Effector memory CD8-positive, alpha-beta T cell (primary cell): ENCODE results near the gene MYO1F.
"Not testable (repeated sequence)": the region's sequence is repeated elsewhere in the genome, so short reads cannot be mapped to it uniquely, and the experiment has no call there.

Experiments
- ATAC-seq: fragments of 150-1000 bp; cut with Tn5 transposase; replicated peaks from 2 replicates; pipeline ENCODE4 v1.10.0; 2021; ENCODE audit warnings: mild to moderate bottlenecking, moderate library complexity
- DNase-seq, 3 experiments: peaks; one replicate each; pipeline ENCODE4 v3.0.0; 2021
- H3K27ac Mint-ChIP-seq, 2 donors: one replicate each; pipeline ENCODE4 v1.8.0; 2022; ENCODE audit warnings: mild to moderate bottlenecking in 2 of 2, mixed read lengths in 2 of 2, moderate library complexity in 2 of 2
- H3K27me3 Mint-ChIP-seq, 2 donors: one replicate each; pipeline ENCODE4 v1.8.0; 2022; ENCODE audit warnings: mixed read lengths in 2 of 2
- H3K36me3 Mint-ChIP-seq: one replicate; pipeline ENCODE4 v1.8.0; 2022; ENCODE audit warnings: mild to moderate bottlenecking, moderate library complexity, mixed read lengths; ENCODE audit not compliant: insufficient read depth
- H3K4me1 Mint-ChIP-seq, 2 donors: one replicate each; pipeline ENCODE4 v1.8.0; 2022; ENCODE audit warnings: low read depth in 2 of 2, mixed read lengths in 2 of 2
- H3K4me3 Mint-ChIP-seq, 2 donors: one replicate each; pipeline ENCODE4 v1.8.0; 2022; ENCODE audit warnings: mild to moderate bottlenecking in 2 of 2, mixed read lengths in 2 of 2, moderate library complexity in 2 of 2
- H3K9me3 Mint-ChIP-seq, 2 donors: one replicate each; pipeline ENCODE4 v1.8.0; 2022; ENCODE audit warnings: mixed read lengths in 2 of 2

The MYO1F gene

GRCh38 chr19:8589177-8589714, 12.0 kb upstream of the MYO1F start:
- Mint-ChIP-seq H3K27ac (peak overlapping the region in 1 of 2 donors; percentile 17), H3K9me3 (no peaks in the 10 kb centered on the region), H3K4me1 (peaks cover 11 to 17% of the 10 kb centered on the region in 2 donors), H3K36me3 (peaks cover 12% of the 10 kb centered on the region), H3K27me3 (no peaks in the 10 kb centered on the region), H3K4me3 (no peak overlapping the region)
- ATAC-seq (no peak), DNase-seq (no peak)

- Mint-ChIP-seq H3K9me3 (no peaks in the 10 kb centered on the region), H3K27ac (no peak overlapping the region), H3K4me1 (peaks cover 0 to 2% of the 10 kb centered on the region in 2 donors), H3K4me3 (no peak overlapping the region), H3K27me3 (no peaks in the 10 kb centered on the region), H3K36me3 (peaks cover 7% of the 10 kb centered on the region)
- DNase-seq (peak; percentile 63 to 73 (median 64)), ATAC-seq (peak; percentile 72)
These were observed 8.9 kb upstream of the MYO1F start for GRCh38 chr19:8585894-8586750.

- ATAC-seq (no peak), DNase-seq (no peak)
- Mint-ChIP-seq H3K9me3 (no peaks in the 10 kb centered on the region), H3K36me3 (peaks cover 11% of the 10 kb centered on the region), H3K4me3 (no peak overlapping the region), H3K27ac (no peak overlapping the region), H3K4me1 (peaks cover 0 to 2% of the 10 kb centered on the region in 2 donors), H3K27me3 (no peaks in the 10 kb centered on the region)
These were observed 8.0 kb upstream of the MYO1F start for GRCh38 chr19:8584965-8585893.

- H3K4me3 Mint-ChIP-seq = peak overlapping the region in 1 of 2 donors; percentile 43
- ATAC-seq (peak; percentile 61), DNase-seq (peak; percentile 87 to 91 (median 89))
- peaks cover 13% of the 10 kb centered on the region for H3K36me3 Mint-ChIP-seq
- no peaks in the 10 kb centered on the region for H3K27me3 Mint-ChIP-seq
- peaks cover 25% of the 10 kb centered on the region in 2 donors for H3K4me1 Mint-ChIP-seq
- H3K9me3 Mint-ChIP-seq = no peaks in the 10 kb centered on the region
- H3K27ac Mint-ChIP-seq = no peak overlapping the region
These were observed 3.6 kb upstream of the MYO1F start for GRCh38 chr19:8580710-8581281.

GRCh38 chr19:8578642-8579265, 1.5 kb upstream of the MYO1F start:
- H3K27ac Mint-ChIP-seq = peak overlapping the region; percentile 67 to 81
- H3K4me1 Mint-ChIP-seq = peaks cover 40 to 44% of the 10 kb centered on the region in 2 donors

GRCh38 chr19:8577741-8578140, 499 bp upstream of the MYO1F start:
- Mint-ChIP-seq H3K27ac (peak overlapping the region; percentile 81 to 96), H3K4me3 (peak overlapping the region; percentile 86 to 96), H3K27me3 (no peaks in the 10 kb centered on the region), H3K4me1 (peaks cover 46 to 52% of the 10 kb centered on the region in 2 donors), H3K36me3 (peaks cover 36% of the 10 kb centered on the region), H3K9me3 (no peaks in the 10 kb centered on the region)
- ATAC-seq = no peak
- DNase-seq = no peak

More at GRCh38 chr19:8578642-8579265, 1.5 kb upstream of the MYO1F start:
- Mint-ChIP-seq H3K4me3 (peak overlapping the region; percentile 86 to 96), H3K27me3 (no peaks in the 10 kb centered on the region), H3K9me3 (no peaks in the 10 kb centered on the region), H3K36me3 (peaks cover 33% of the 10 kb centered on the region)
- DNase-seq (peak; percentile 81 to 84 (median 84)), ATAC-seq (peak; percentile 16)

GRCh38 chr19:8576273-8576993, 809 bp downstream of the MYO1F start:
- DNase-seq (no peak), ATAC-seq (peak; percentile 16)
- Mint-ChIP-seq H3K36me3 (peaks cover 41% of the 10 kb centered on the region), H3K4me1 (peaks cover 55 to 62% of the 10 kb centered on the region in 2 donors), H3K4me3 (peak overlapping the region; percentile 86 to 96), H3K27ac (peak overlapping the region; percentile 81 to 96), H3K9me3 (no peaks in the 10 kb centered on the region), H3K27me3 (no peaks in the 10 kb centered on the region)

GRCh38 chr19:8575467-8575997, 1.7 kb downstream of the MYO1F start:
- H3K36me3 Mint-ChIP-seq = peaks cover 46% of the 10 kb centered on the region
- DNase-seq (peak; percentile 44 to 58 (median 50)), ATAC-seq (peak; percentile 47)
- H3K9me3 Mint-ChIP-seq = no peaks in the 10 kb centered on the region
- H3K27ac Mint-ChIP-seq = peak overlapping the region; percentile 81 to 96
- H3K4me1 Mint-ChIP-seq = peaks cover 64 to 70% of the 10 kb centered on the region in 2 donors
- peak overlapping the region; percentile 86 to 96 for H3K4me3 Mint-ChIP-seq
- no peaks in the 10 kb centered on the region for H3K27me3 Mint-ChIP-seq

GRCh38 chr19:8574619-8574922, 2.7 kb downstream of the MYO1F start:
- H3K27me3 Mint-ChIP-seq = not testable (repeated sequence)
- H3K36me3 Mint-ChIP-seq = peaks cover 56% of the 10 kb centered on the region

GRCh38 chr19:8573316-8573715, 3.9 kb downstream of the MYO1F start:
- H3K9me3 Mint-ChIP-seq = no peaks in the 10 kb centered on the region
- H3K4me1 Mint-ChIP-seq = peaks cover 73 to 76% of the 10 kb centered on the region in 2 donors
- H3K27ac Mint-ChIP-seq = peak overlapping the region; percentile 81 to 96
- peak; percentile 12 for ATAC-seq
- no peaks in the 10 kb centered on the region for H3K27me3 Mint-ChIP-seq
- peaks cover 68% of the 10 kb centered on the region for H3K36me3 Mint-ChIP-seq
- peak overlapping the region; percentile 86 to 96 for H3K4me3 Mint-ChIP-seq
- DNase-seq = peak in 1 of 3 experiments; percentile 20

More at GRCh38 chr19:8574619-8574922, 2.7 kb downstream of the MYO1F start:
- ATAC-seq, H3K9me3 Mint-ChIP-seq, DNase-seq: not testable (repeated sequence)
- Mint-ChIP-seq H3K4me3 (peak overlapping the region; percentile 86 to 96), H3K4me1 (peaks cover 72 to 76% of the 10 kb centered on the region in 2 donors), H3K27ac (peak overlapping the region; percentile 81 to 96)

GRCh38 chr19:8571006-8571411, 6.2 kb downstream of the MYO1F start:
- H3K4me3 Mint-ChIP-seq = peak overlapping the region; percentile 86 to 96
- peak; percentile 39 for ATAC-seq
- H3K27ac Mint-ChIP-seq = peak overlapping the region; percentile 81 to 94
- peak; percentile 58 to 62 (median 59) for DNase-seq
- no peaks in the 10 kb centered on the region for H3K9me3 Mint-ChIP-seq
- H3K27me3 Mint-ChIP-seq = no peaks in the 10 kb centered on the region
- peaks cover 77% of the 10 kb centered on the region for H3K36me3 Mint-ChIP-seq
- peaks cover 66 to 67% of the 10 kb centered on the region in 2 donors for H3K4me1 Mint-ChIP-seq
